Measurements from ENCODE around the gene MAN2B2. TPM values are rescaled to one million over a fixed set of nuclear protein-coding genes. Genes with fewer than 3 reads are reported as not detected.

Gene MAN2B2
- total and polyA plus RNA-seq, 2 of the 4 experiments (the other 2 are of a cell fraction), result 13.4 to 34.1 TPM

GRCh38 chr4:6594826-6595355 lies 19.9 kb downstream of the MAN2B2 start:
- H3K4me3 ChIP-seq (ENCODE audit: insufficient read depth, low read depth, low read length), result no peak overlapping the region
- in situ Hi-C loops (cut with MboI; ENCODE audit: low sequenced_read_pairs), result no loop called here
- no peak overlapping the region for H2BK120ac ChIP-seq (ENCODE audit: low read depth, low read length)
- no peak overlapping the region for H3K23ac ChIP-seq (ENCODE audit: low read depth, low read length)
- peak; percentile 43 for DNase-seq
- H2BK5ac ChIP-seq (ENCODE audit: low read depth, low read length, poor library complexity, severe bottlenecking), result no peak overlapping the region
- no peak overlapping the region for H2BK20ac ChIP-seq (ENCODE audit: low read depth, low read length)
- H3K36me3 ChIP-seq (ENCODE audit: control insufficient read depth, insufficient read depth, low read length), result peaks cover 30% of the 10 kb centered on the region
- ChIA-PET POLR2A (ENCODE audit: unreplicated experiment) (no interaction called here), CTCF (no interaction called here)
- ATAC-seq (ENCODE audit: low read depth), result peak; percentile 43; the same call in 1 of the 2 replicates
- H4K20me1 ChIP-seq (ENCODE audit: insufficient read depth, low read length), result no peaks in the 10 kb centered on the region
- no peak overlapping the region for H3K4me2 ChIP-seq (ENCODE audit: low read depth, low read length)
- H3K27me3 ChIP-seq (ENCODE audit: control insufficient read depth, insufficient read depth, low read length), result no peaks in the 10 kb centered on the region
- intact Hi-C loops (cut with micrococcal nuclease), result no loop called here
- no peak overlapping the region for H2AFZ ChIP-seq (replicated peaks; ENCODE audit: low read length, poor library complexity)
- no peak overlapping the region for H3K56ac ChIP-seq (ENCODE audit: extremely low read depth, insufficient read depth, low read length)
- no peak overlapping the region for H3K9ac ChIP-seq (ENCODE audit: low read depth, low read length)
- no peak overlapping the region for H4K8ac ChIP-seq (ENCODE audit: low read depth in 2 of 2, low read length in 2 of 2)
- H3K79me1 ChIP-seq (ENCODE audit: low read depth in 1 of 2, low read length in 2 of 2), result no peaks in the 10 kb centered on the region
- WGBS, 2 experiments (ENCODE audit: extremely low coverage in 2 of 2, insufficient read length in 1 of 2), result 50% methylated on average over 2 of the region's 7 CpGs; no CpG with 5 or more reads in 1 of the 2 experiments
- H3K9me3 ChIP-seq (ENCODE audit: control insufficient read depth, insufficient read depth, low read length), result no peaks in the 10 kb centered on the region
- H2BK15ac ChIP-seq (ENCODE audit: low read depth, low read length), result no peak overlapping the region
- H4K5ac ChIP-seq (ENCODE audit: low read depth, low read length), result no peak overlapping the region
- H2AK9ac ChIP-seq (replicated peaks; ENCODE audit: low read depth, low read length, poor library complexity), result no peak overlapping the region
- no TSS peak for BruUV-seq (replicated peaks)
- dilution Hi-C loops (cut with HindIII; ENCODE audit: low sequenced_read_pairs, unreplicated experiment), result no loop called here
- H3K9me1 ChIP-seq (ENCODE audit: insufficient read depth, low read length), result 0 out of 2 replicates have a peak, but pooled peaks cover 3% of the 10 kb centered on the region
- no peak overlapping the region for H3K27ac ChIP-seq (ENCODE audit: insufficient read depth, low read length)
- no peaks in the 10 kb centered on the region for H3K4me1 ChIP-seq (ENCODE audit: control insufficient read depth, insufficient read depth, low read length)
- no peak overlapping the region for H4K91ac ChIP-seq (ENCODE audit: insufficient read depth, low read depth, low read length)
- H3K18ac ChIP-seq (ENCODE audit: low read depth, low read length), result no peak overlapping the region
- no peak for TF ChIP-seq SMC3 (IDR thresholded peaks at IDR 0.05; ENCODE audit: low read depth, low read length)
- no peak for TF ChIP-seq RFX5 (IDR thresholded peaks at IDR 0.05; ENCODE audit: low read depth, low read length)
- no peak for TF ChIP-seq MAZ (IDR thresholded peaks at IDR 0.05; ENCODE audit: borderline replicate concordance, low read depth, low read length)
- TF ChIP-seq CHD1 (IDR thresholded peaks at IDR 0.05; ENCODE audit: low read depth, low read length), result no peak
- TF ChIP-seq BHLHE40 (IDR thresholded peaks at IDR 0.05; ENCODE audit: low read depth, low read length), result no peak
- no peak for TF ChIP-seq MXI1 (IDR thresholded peaks at IDR 0.05; ENCODE audit: borderline replicate concordance, low read depth, low read length)
- TF ChIP-seq ELK1 (IDR thresholded peaks at IDR 0.05; ENCODE audit: borderline replicate concordance, low read depth, low read length), result no peak
- TF ChIP-seq CTCF (conservative IDR thresholded peaks at IDR 0.05; ENCODE audit: low read depth, low read length), result no peak
- no peak for TF ChIP-seq NFE2L2 (IDR thresholded peaks at IDR 0.05; ENCODE audit: low read depth, low read length)
- no peak for TF ChIP-seq USF2 (IDR thresholded peaks at IDR 0.05; ENCODE audit: low read depth, low read length)
- no peak for TF ChIP-seq RCOR1 (IDR thresholded peaks at IDR 0.05; ENCODE audit: insufficient replicate concordance, low read length)
- no peak for TF ChIP-seq FOS (IDR thresholded peaks at IDR 0.05; ENCODE audit: low read depth, low read length)
- no peak overlapping the region for H3K4ac ChIP-seq (ENCODE audit: low read depth, low read length)
- H2AK5ac ChIP-seq (ENCODE audit: low read depth, low read length), result no peak overlapping the region
- H3K14ac ChIP-seq (replicated peaks; ENCODE audit: low read depth, low read length), result no peak overlapping the region

All from IMR-90 (cell line).